SU-DHL-6 (cell line): ENCODE measurements around the gene EXT2.

ENCODE experiments used
- H2AFZ ChIP-seq: fragments of 200-600 bp; sonication (generic); 2 replicates; pipeline ENCODE4 v1.6.1; 2014; ENCODE audit warnings: low read depth, mild to moderate bottlenecking, moderate library complexity, mixed read lengths, antibody characterized with exemption, low read length; ENCODE audit not compliant: severe bottlenecking
- H3F3A ChIP-seq: fragments of 200-600 bp; shearing (Covaris generic); 2 replicates; pipeline ENCODE4 v1.6.0; 2016; ENCODE audit warnings: antibody characterized with exemption, mild to moderate bottlenecking; ENCODE audit not compliant: insufficient read depth
- H3K27ac ChIP-seq: fragments of 200-600 bp; sonication (generic); 2 replicates; pipeline ENCODE4 v1.5.1; 2016; ENCODE audit warnings: low read depth, mild to moderate bottlenecking, low read length, moderate library complexity, mixed read lengths
- H3K27me3 ChIP-seq: fragments of 200-600 bp; sonication (generic), shearing (Covaris generic); 2 replicates; pipeline ENCODE4 v1.6.0; 2014; ENCODE audit warnings: mild to moderate bottlenecking, low read length
- H3K36me3 ChIP-seq: fragments of 200-600 bp; sonication (generic); 2 replicates; pipeline ENCODE4 v1.6.1; 2014; ENCODE audit warnings: mild to moderate bottlenecking, low read length, mixed read lengths
- H3K4me2 ChIP-seq: fragments of 300-600, 200-600 bp; shearing (Covaris generic), sonication (generic); 2 replicates; pipeline ENCODE4 v1.6.0; 2014; ENCODE audit warnings: low read length, low read depth, mild to moderate bottlenecking; ENCODE audit not compliant: poor library complexity, severe bottlenecking
- H3K4me3 ChIP-seq: fragments of 200-600 bp; sonication (generic); 2 replicates; pipeline ENCODE4 v1.5.1; 2014; ENCODE audit warnings: antibody characterized with exemption, low read length, mild to moderate bottlenecking, mixed read lengths; ENCODE audit not compliant: insufficient read depth, poor library complexity, severe bottlenecking
- H3K79me2 ChIP-seq: fragments of 200-600 bp; sonication (generic); 2 replicates; pipeline ENCODE4 v1.6.1; 2014; ENCODE audit warnings: mild to moderate bottlenecking, low read length, moderate library complexity; ENCODE audit not compliant: insufficient read depth
- H3K9ac ChIP-seq: fragments of 200-600 bp; sonication (generic); 2 replicates; pipeline ENCODE4 v1.7.0; 2014; ENCODE audit warnings: mild to moderate bottlenecking, low read length
- H3K9me2 ChIP-seq: fragments of 200-600 bp; sonication (generic); replicated peaks from 2 replicates; pipeline ENCODE4 v1.6.1; 2014; ENCODE audit warnings: low read length; ENCODE audit not compliant: insufficient read depth
- H3K9me3 ChIP-seq: fragments of 200-600 bp; sonication (generic); 2 replicates; pipeline ENCODE4 v1.6.1; 2014; ENCODE audit warnings: low read length, mixed read lengths; ENCODE audit not compliant: insufficient read depth
- H4K20me1 ChIP-seq: fragments of 200-600 bp; sonication (generic); 2 replicates; pipeline ENCODE4 v1.6.1; 2014; ENCODE audit warnings: low read depth, mild to moderate bottlenecking, antibody characterized with exemption, low read length, moderate library complexity, mixed read lengths
- EZH2phosphoT487 ChIP-seq: fragments of 200-600 bp; sonication (generic), shearing (Covaris generic); conservative IDR thresholded peaks from 2 replicates; pipeline ENCODE4 v1.6.1; 2018; ENCODE audit warnings: mild to moderate bottlenecking, antibody characterized with exemption, low read length, moderate library complexity, mixed read lengths
- TF ChIP-seq, protein P1 (sequence below): fragments of 200-600 bp; sonication (generic); IDR thresholded peaks from one replicate; pipeline ENCODE4 v1.5.1; 2017; ENCODE audit warnings: antibody characterized with exemption, mild to moderate bottlenecking, low read length, moderate library complexity; ENCODE audit not compliant: insufficient read depth, poor library complexity, severe bottlenecking

EXT2 gene

DNA sequence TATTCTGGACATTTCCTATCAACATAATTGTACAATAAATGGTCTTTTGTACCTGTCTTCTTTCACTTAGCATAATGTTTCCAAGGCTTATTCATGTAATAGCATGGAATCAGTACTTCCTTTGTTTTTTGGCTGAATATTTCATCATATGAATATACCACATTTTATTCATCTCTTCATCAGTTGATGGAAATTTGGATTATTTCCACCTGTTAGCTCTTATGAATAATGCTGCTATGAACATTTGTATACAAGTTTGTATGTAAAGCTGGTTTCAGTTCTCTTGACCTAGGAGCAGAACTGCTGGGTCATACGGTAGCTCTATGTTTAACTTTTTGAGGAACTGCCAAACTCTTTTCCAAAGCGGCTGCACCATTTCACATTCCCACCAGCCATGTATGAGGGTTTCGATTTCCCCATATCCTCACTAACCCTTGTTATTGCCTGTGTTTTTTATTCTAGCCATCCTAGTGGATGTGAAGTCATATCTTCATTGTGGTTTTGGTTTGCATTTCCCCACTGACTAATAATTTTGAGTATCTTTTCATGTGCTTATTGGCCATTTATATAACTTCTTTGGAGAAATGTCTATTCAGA lies 20.9 kb downstream of the EXT2 start:
- no peaks in the 10 kb centered on the region for H3K36me3 ChIP-seq
- TF ChIP-seq EZH2phosphoT487, result no peak
- TF ChIP-seq, protein P1, sequence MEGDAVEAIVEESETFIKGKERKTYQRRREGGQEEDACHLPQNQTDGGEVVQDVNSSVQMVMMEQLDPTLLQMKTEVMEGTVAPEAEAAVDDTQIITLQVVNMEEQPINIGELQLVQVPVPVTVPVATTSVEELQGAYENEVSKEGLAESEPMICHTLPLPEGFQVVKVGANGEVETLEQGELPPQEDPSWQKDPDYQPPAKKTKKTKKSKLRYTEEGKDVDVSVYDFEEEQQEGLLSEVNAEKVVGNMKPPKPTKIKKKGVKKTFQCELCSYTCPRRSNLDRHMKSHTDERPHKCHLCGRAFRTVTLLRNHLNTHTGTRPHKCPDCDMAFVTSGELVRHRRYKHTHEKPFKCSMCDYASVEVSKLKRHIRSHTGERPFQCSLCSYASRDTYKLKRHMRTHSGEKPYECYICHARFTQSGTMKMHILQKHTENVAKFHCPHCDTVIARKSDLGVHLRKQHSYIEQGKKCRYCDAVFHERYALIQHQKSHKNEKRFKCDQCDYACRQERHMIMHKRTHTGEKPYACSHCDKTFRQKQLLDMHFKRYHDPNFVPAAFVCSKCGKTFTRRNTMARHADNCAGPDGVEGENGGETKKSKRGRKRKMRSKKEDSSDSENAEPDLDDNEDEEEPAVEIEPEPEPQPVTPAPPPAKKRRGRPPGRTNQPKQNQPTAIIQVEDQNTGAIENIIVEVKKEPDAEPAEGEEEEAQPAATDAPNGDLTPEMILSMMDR, result no peak
- H4K20me1 ChIP-seq, result no peaks in the 10 kb centered on the region
- H3K4me2 ChIP-seq, result no peak overlapping the region
- no peaks in the 10 kb centered on the region for H3K9me2 ChIP-seq
- no peaks in the 10 kb centered on the region for H3K79me2 ChIP-seq
- H3K27ac ChIP-seq, result no peak overlapping the region
- no peak overlapping the region for H3K9ac ChIP-seq
- no peaks in the 10 kb centered on the region for H3K27me3 ChIP-seq
- H3K4me3 ChIP-seq, result no peak overlapping the region
- no peaks in the 10 kb centered on the region for H3K9me3 ChIP-seq
- no peaks in the 10 kb centered on the region for H3F3A ChIP-seq
- H2AFZ ChIP-seq, result no peak overlapping the region

DNA sequence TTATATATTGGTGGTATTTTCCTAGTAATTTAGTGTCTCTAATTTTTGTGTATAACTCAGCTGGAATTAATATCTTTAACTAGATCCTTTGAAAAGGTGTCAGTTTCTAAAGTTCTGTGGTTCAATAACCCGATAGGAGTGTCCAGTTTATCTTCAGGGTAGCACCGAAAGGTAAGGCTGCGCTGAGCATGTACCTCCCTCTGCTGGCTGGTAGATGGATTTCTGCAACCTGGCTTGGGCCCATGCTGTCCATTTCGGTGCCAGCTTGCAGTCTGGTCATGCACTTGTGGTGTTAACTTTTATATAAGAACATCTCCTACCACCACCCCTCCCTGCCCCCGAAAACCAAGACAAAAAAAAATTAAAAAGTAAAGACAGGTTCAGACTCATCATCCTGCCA lies 24.7 kb downstream of the EXT2 start:
- no peaks in the 10 kb centered on the region for H3K79me2 ChIP-seq
- H3F3A ChIP-seq, result no peaks in the 10 kb centered on the region
- no peaks in the 10 kb centered on the region for H4K20me1 ChIP-seq
- H3K9me3 ChIP-seq, result no peaks in the 10 kb centered on the region
- no peak overlapping the region for H3K9ac ChIP-seq
- H3K9me2 ChIP-seq, result no peaks in the 10 kb centered on the region
- H3K27ac ChIP-seq, result no peak overlapping the region
- H3K36me3 ChIP-seq, result no peaks in the 10 kb centered on the region
- no peak overlapping the region for H3K4me2 ChIP-seq
- no peaks in the 10 kb centered on the region for H3K27me3 ChIP-seq
- no peak overlapping the region for H3K4me3 ChIP-seq
- TF ChIP-seq EZH2phosphoT487, result no peak
- TF ChIP-seq, protein P1, result no peak
- no peak overlapping the region for H2AFZ ChIP-seq

DNA sequence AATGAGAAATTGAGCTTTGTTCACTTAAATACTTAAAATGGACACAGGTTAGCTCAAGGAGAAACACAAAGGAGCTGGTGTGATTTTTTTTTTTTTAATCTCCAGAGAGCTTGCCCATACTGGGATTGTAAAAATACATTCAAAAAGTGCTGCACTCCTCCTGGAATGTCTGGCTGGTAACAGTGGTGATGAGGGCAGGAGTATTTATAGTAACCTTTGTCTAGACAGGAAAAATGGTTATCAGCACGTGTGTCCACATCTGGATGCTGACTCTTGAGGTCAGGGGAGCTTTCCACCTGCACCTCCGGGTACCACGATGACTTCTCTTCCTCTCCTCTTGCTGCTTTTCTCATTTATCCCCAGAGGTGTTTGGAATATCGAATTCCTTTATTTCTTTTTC lies 30.1 kb downstream of the EXT2 start:
- Histone ChIP-seq H3K9me2 (no peaks in the 10 kb centered on the region), H3K36me3 (no peaks in the 10 kb centered on the region; the same call in 1 of the 2 replicates), H4K20me1 (no peaks in the 10 kb centered on the region), H3K9ac (no peak overlapping the region), H2AFZ (no peak overlapping the region), H3K27me3 (no peaks in the 10 kb centered on the region), H3K9me3 (no peaks in the 10 kb centered on the region), H3K79me2 (no peaks in the 10 kb centered on the region), H3F3A (no peaks in the 10 kb centered on the region), H3K27ac (no peak overlapping the region), H3K4me3 (no peak overlapping the region), H3K4me2 (no peak overlapping the region)
- TF ChIP-seq, protein P1, result no peak
- TF ChIP-seq EZH2phosphoT487, result no peak

DNA sequence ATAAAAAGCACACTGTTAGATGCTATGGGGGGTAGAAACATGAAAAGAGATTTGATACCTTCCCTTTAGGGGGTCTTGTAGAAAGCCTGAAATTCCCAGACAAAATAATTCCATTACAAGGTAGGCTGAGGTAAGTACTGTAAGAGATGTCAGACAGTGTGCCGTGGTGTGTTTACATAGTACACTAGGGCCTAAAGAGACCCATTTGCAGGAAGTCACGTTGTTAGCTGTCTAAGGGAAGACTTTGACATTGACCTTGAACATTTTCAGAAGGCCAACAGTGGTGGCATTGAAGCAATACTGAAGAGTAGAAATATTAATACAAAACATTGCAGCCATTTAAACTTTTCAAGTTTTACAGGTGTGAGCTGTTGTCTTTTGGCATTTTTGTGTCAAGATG lies 30.8 kb downstream of the EXT2 start:
- Histone ChIP-seq H3F3A (no peaks in the 10 kb centered on the region), H3K4me2 (no peak overlapping the region), H2AFZ (no peak overlapping the region), H3K27me3 (no peaks in the 10 kb centered on the region), H3K9me3 (no peaks in the 10 kb centered on the region), H3K27ac (no peak overlapping the region), H3K79me2 (no peaks in the 10 kb centered on the region), H3K36me3 (no peaks in the 10 kb centered on the region; the same call in 1 of the 2 replicates), H4K20me1 (no peaks in the 10 kb centered on the region), H3K9me2 (no peaks in the 10 kb centered on the region), H3K4me3 (no peak overlapping the region), H3K9ac (no peak overlapping the region)
- TF ChIP-seq EZH2phosphoT487, result no peak
